ENCODE data around the gene MLLT10. TPM values are rescaled to one million over a fixed set of nuclear protein-coding genes. Genes with fewer than 3 reads are reported as not detected.
A peak's percentile ranks its signal among the peaks of the same experiment; 100 is the strongest.

Gene MLLT10
- total and polyA plus RNA-seq, 9 of the 15 experiments (the other 6 are each of a cell fraction or from before 2014, with no cell fraction given) = 18.8 to 81.4 (median 64.2) TPM

DNA sequence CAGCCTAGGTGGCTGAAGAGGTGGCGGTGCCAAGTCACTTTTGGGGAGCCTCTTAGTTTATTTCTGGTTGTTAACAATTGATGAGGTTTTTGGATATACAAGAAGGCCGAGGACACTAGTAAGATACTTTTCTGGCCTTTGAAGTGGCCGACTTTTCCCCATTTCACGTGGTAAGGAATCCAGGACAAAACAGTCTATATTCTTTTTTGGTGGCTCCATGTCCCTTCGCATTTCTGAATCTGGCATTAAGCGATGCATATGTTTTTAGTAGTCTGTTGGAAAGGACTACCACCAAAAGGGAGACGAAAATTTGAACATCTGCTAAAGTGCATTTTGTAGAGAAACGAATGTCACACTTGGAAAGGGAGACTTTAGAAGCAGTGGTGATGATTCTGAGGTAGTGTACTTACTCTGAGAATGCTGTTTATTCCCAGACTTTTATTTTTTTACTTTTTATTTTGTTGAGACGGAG, 1.5 kb downstream of the MLLT10 start (continued):
- TF ChIP-seq, protein P1, sequence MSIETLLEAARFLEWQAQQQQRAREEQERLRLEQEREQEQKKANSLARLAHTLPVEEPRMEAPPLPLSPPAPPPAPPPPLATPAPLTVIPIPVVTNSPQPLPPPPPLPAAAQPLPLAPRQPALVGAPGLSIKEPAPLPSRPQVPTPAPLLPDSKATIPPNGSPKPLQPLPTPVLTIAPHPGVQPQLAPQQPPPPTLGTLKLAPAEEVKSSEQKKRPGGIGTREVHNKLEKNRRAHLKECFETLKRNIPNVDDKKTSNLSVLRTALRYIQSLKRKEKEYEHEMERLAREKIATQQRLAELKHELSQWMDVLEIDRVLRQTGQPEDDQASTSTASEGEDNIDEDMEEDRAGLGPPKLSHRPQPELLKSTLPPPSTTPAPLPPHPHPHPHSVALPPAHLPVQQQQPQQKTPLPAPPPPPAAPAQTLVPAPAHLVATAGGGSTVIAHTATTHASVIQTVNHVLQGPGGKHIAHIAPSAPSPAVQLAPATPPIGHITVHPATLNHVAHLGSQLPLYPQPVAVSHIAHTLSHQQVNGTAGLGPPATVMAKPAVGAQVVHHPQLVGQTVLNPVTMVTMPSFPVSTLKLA (conservative IDR thresholded peaks at IDR 0.05) = peak in 1 of 2 experiments; percentile 15; a peak in 1 of 4 replicates
- peak in 1 of 2 experiments; percentile 3; a peak in 1 of 4 replicates for TF ChIP-seq HDAC1 (IDR thresholded peaks at IDR 0.05)
- TF ChIP-seq ZNF316 (IDR thresholded peaks at IDR 0.05) = no peak
- TF ChIP-seq PURB (CRISPR knock-in tag; IDR thresholded peaks at IDR 0.05; ENCODE audit: low read depth) = no peak
- no peak for TF ChIP-seq CBX2 (IDR thresholded peaks at IDR 0.05; ENCODE audit: insufficient read depth, low read length, poor library complexity, severe bottlenecking)
- TF ChIP-seq ZNF384 (IDR thresholded peaks at IDR 0.05; ENCODE audit: low read depth, low read length) = no peak
- no peak for TF ChIP-seq MTF1 (CRISPR knock-in tag; IDR thresholded peaks at IDR 0.05; ENCODE audit: borderline replicate concordance)
- no peak for TF ChIP-seq RBFOX2 (IDR thresholded peaks at IDR 0.05; ENCODE audit: low read depth, low read length)
- TF ChIP-seq HNRNPLL (IDR thresholded peaks at IDR 0.05; ENCODE audit: low read depth, low read length, poor library complexity, severe bottlenecking) = no peak
- no peak for TF ChIP-seq ZFP30 (CRISPR knock-in tag; IDR thresholded peaks at IDR 0.05; ENCODE audit: borderline replicate concordance)
- TF ChIP-seq, protein P2, sequence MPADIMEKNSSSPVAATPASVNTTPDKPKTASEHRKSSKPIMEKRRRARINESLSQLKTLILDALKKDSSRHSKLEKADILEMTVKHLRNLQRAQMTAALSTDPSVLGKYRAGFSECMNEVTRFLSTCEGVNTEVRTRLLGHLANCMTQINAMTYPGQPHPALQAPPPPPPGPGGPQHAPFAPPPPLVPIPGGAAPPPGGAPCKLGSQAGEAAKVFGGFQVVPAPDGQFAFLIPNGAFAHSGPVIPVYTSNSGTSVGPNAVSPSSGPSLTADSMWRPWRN (IDR thresholded peaks at IDR 0.05; ENCODE audit: low read depth) = no peak
- TF ChIP-seq GATA2 (CRISPR knock-in tag; IDR thresholded peaks at IDR 0.05) = no peak
- TF ChIP-seq MYC (IDR thresholded peaks at IDR 0.05; ENCODE audit: low read depth, low read length) = no peak
- 0 out of 2 replicates have a peak, but pooled peaks have one; percentile 1 for TF ChIP-seq MYC (CRISPR knock-in tag; IDR thresholded peaks at IDR 0.05; ENCODE audit: borderline replicate concordance, low read depth)
- no peak for TF ChIP-seq KLF1 (tag; IDR thresholded peaks at IDR 0.05)
- no peak for TF ChIP-seq ZNF696 (CRISPR knock-in tag; conservative IDR thresholded peaks at IDR 0.05)
- no peak for TF ChIP-seq TFAM (CRISPR knock-in tag; conservative IDR thresholded peaks at IDR 0.05)
- no peak for TF ChIP-seq RBM15 (IDR thresholded peaks at IDR 0.05; ENCODE audit: insufficient read depth, low read length)
- TF ChIP-seq FOXK2 (conservative IDR thresholded peaks at IDR 0.05 in 1 of 2, IDR thresholded peaks at IDR 0.05 in 1 of 2; ENCODE audit: low read depth in 2 of 2) = no peak
- no peak for TF ChIP-seq ZNF75A (CRISPR knock-in tag; IDR thresholded peaks at IDR 0.05)
- no peak for TF ChIP-seq ZNF583 (CRISPR knock-in tag; IDR thresholded peaks at IDR 0.05)
- TF ChIP-seq ZNF12 (CRISPR knock-in tag; IDR thresholded peaks at IDR 0.05) = no peak
- no peak for TF ChIP-seq SIRT6 (IDR thresholded peaks at IDR 0.05; ENCODE audit: low read depth, low read length)
- no peak for TF ChIP-seq FOXM1 (IDR thresholded peaks at IDR 0.05; ENCODE audit: low read depth)
- no peak for TF ChIP-seq FOXM1 (CRISPR knock-in tag; IDR thresholded peaks at IDR 0.05; ENCODE audit: low read depth)
- no peak for TF ChIP-seq ZNF174 (CRISPR knock-in tag; IDR thresholded peaks at IDR 0.05)
- TF ChIP-seq ILF3 (IDR thresholded peaks at IDR 0.05; ENCODE audit: borderline replicate concordance) = no peak
